H1 (cell line): ENCODE results near the gene EDC3. TPM values are rescaled to one million over a fixed set of nuclear protein-coding genes. Genes with fewer than 3 reads are reported as not detected.

Source experiments
- CTCF ChIA-PET: fragments of 300-600 bp; sonication (Branson Sonifier 250); formaldehyde crosslinking; loops from one replicate; lab custom pipeline; 2021; ENCODE audit not compliant: partially characterized antibody; lab: Charles Lee
- POLR2A ChIA-PET: fragments of 300-600 bp; sonication (Branson Sonifier 250); formaldehyde crosslinking; loops from one replicate; lab custom pipeline; 2021; ENCODE audit warnings: inconsistent platforms; ENCODE audit not compliant: partially characterized antibody; lab: Charles Lee
- DNase-seq, 2 experiments: peaks; one replicate each; pipeline versions ENCODE4 v3.0.0 to v3.0.0-alpha.2; 2010 to 2022; ENCODE audit warnings: low spot score in 2 of 2, low read depth in 1 of 2, mixed read lengths in 1 of 2
- FAIRE-seq: peaks from 2 replicates; lab custom pipeline; 2011; peaks lifted over from hg19 to GRCh38; lab: Jason Lieb, UNC
- H2AFZ ChIP-seq: 2 replicates; pipeline ENCODE4 v1.8.1; 2012; ENCODE audit warnings: low read length, inconsistent platforms
- H2AK5ac ChIP-seq: 2 replicates; pipeline ENCODE4 v1.6.1; 2013; ENCODE audit warnings: low read depth, low read length
- H2BK120ac ChIP-seq: replicated peaks from 2 replicates; pipeline ENCODE3; 2013; ENCODE audit warnings: low read depth, low read length, inconsistent platforms
- H2BK12ac ChIP-seq: 2 replicates; pipeline ENCODE4 v1.6.1; 2013; ENCODE audit warnings: low read depth, low read length
- H2BK15ac ChIP-seq: 2 replicates; pipeline ENCODE4 v1.6.1; 2013; ENCODE audit warnings: low read length
- H2BK20ac ChIP-seq: 2 replicates; pipeline ENCODE4 v1.6.1; 2013; ENCODE audit warnings: low read length
- H2BK5ac ChIP-seq: 2 replicates; pipeline ENCODE4 v1.6.1; 2013; ENCODE audit warnings: low read depth, low read length
- H3K14ac ChIP-seq: 2 replicates; pipeline ENCODE4 v1.6.1; 2013; ENCODE audit warnings: inconsistent platforms; ENCODE audit not compliant: insufficient read length
- H3K18ac ChIP-seq: 2 replicates; pipeline ENCODE4 v1.6.1; 2013; ENCODE audit warnings: low read length; ENCODE audit errors: extremely low read depth
- H3K23ac ChIP-seq: 2 replicates; pipeline ENCODE4 v1.6.1; 2013; ENCODE audit warnings: inconsistent platforms; ENCODE audit not compliant: insufficient read length
- H3K23me2 ChIP-seq: 2 replicates; pipeline ENCODE4 v1.6.1; 2013; ENCODE audit warnings: low read depth, low read length
- H3K27ac ChIP-seq: 2 replicates; pipeline ENCODE4 v1.6.1; 2011; ENCODE audit warnings: low read depth, low read length, inconsistent platforms
- H3K27me3 ChIP-seq, 4 experiments: replicated peaks in 1 of 4; 1 replicate in 1 of 4; 2 replicates in 3 of 4; pipeline versions ENCODE4 v1.6.1 to v1.8.1; 2011 to 2013; ENCODE audit warnings: low read length in 3 of 4, mild to moderate bottlenecking in 3 of 4, inconsistent platforms in 2 of 4, mixed read lengths in 2 of 4, moderate library complexity in 1 of 4; ENCODE audit not compliant: control insufficient read depth in 3 of 4, insufficient read depth in 3 of 4; ENCODE audit errors: extremely low read depth in 1 of 4
- H3K36me3 ChIP-seq, 4 experiments: 2 replicates each; pipeline versions ENCODE4 v1.6.1 to v1.8.1; 2011 to 2013; ENCODE audit warnings: mild to moderate bottlenecking in 4 of 4, low read length in 3 of 4, moderate library complexity in 2 of 4, control low read depth in 1 of 4, inconsistent platforms in 1 of 4; ENCODE audit not compliant: insufficient read depth in 4 of 4, control insufficient read depth in 2 of 4
- H3K4ac ChIP-seq: replicated peaks from 2 replicates; pipeline ENCODE3; 2013; ENCODE audit warnings: low read length, low read depth, mixed read lengths, inconsistent platforms; ENCODE audit not compliant: insufficient read length
- H3K4me1 ChIP-seq, 4 experiments: replicated peaks in 1 of 4; 1 replicate in 1 of 4; 2 replicates in 3 of 4; pipeline versions ENCODE4 v1.6.1 to v1.8.1; 2011 to 2013; ENCODE audit warnings: low read length in 3 of 4, inconsistent platforms in 2 of 4, mixed read lengths in 1 of 4; ENCODE audit not compliant: insufficient read depth in 4 of 4, control insufficient read depth in 3 of 4
- H3K4me2 ChIP-seq, 2 experiments: 2 replicates each; pipeline versions ENCODE4 v1.6.1 to v1.8.1; 2011 to 2013; ENCODE audit warnings: low read depth in 2 of 2, low read length in 2 of 2, control low read depth in 1 of 2, inconsistent platforms in 1 of 2, mild to moderate bottlenecking in 1 of 2; ENCODE audit not compliant: insufficient read depth in 1 of 2
- H3K4me3 ChIP-seq, 4 experiments: fragments of 200-600, 300-600 bp in 1 of 4; sonication (generic), shearing (Covaris generic), sonication (Bioruptor Twin) in 1 of 4; 2 replicates each; pipeline versions ENCODE4 v1.5.1 to v1.8.1; 2011 to 2016; ENCODE audit warnings: low read length in 4 of 4, low read depth in 3 of 4, control low read depth in 2 of 4, inconsistent platforms in 2 of 4, mild to moderate bottlenecking in 2 of 4, mixed read lengths in 1 of 4, moderate library complexity in 1 of 4; ENCODE audit not compliant: insufficient read depth in 2 of 4; ENCODE audit errors: extremely low read depth in 1 of 4
- H3K56ac ChIP-seq: replicated peaks from 2 replicates; pipeline ENCODE3; 2013; ENCODE audit warnings: low read depth, mild to moderate bottlenecking, mixed read lengths, low read length, inconsistent platforms; ENCODE audit not compliant: insufficient read length
- H3K79me1 ChIP-seq: 2 replicates; pipeline ENCODE4 v1.6.1; 2013; ENCODE audit warnings: low read depth, low read length, control low read depth
- H3K79me2 ChIP-seq, 2 experiments: 2 replicates each; pipeline versions ENCODE4 v1.6.1 to v1.8.1; 2012 to 2013; ENCODE audit warnings: low read length in 2 of 2, mild to moderate bottlenecking in 2 of 2, inconsistent platforms in 1 of 2; ENCODE audit not compliant: insufficient read depth in 2 of 2, control insufficient read depth in 1 of 2
- H3K9ac ChIP-seq, 4 experiments: replicated peaks in 1 of 4; 1 replicate in 1 of 4; 2 replicates in 3 of 4; pipeline versions ENCODE4 v1.6.1 to v1.8.1; 2011 to 2013; ENCODE audit warnings: low read depth in 3 of 4, low read length in 3 of 4, control low read depth in 2 of 4, mild to moderate bottlenecking in 2 of 4, moderate library complexity in 2 of 4, inconsistent platforms in 1 of 4; ENCODE audit errors: extremely low read depth in 1 of 4
- H3K9me3 ChIP-seq, 2 experiments: 2 replicates each; pipeline versions ENCODE4 v1.6.1 to v1.8.1; 2012 to 2013; ENCODE audit warnings: mild to moderate bottlenecking in 2 of 2, moderate library complexity in 2 of 2, control low read depth in 1 of 2, inconsistent platforms in 1 of 2, low read depth in 1 of 2, low read length in 1 of 2, mixed read lengths in 1 of 2; ENCODE audit not compliant: insufficient read depth in 2 of 2
- H4K20me1 ChIP-seq, 2 experiments: replicated peaks in 1 of 2; 2 replicates each; pipeline versions ENCODE3 to v1.8.1; 2011 to 2013; ENCODE audit warnings: inconsistent platforms in 2 of 2, low read length in 2 of 2, mild to moderate bottlenecking in 1 of 2; ENCODE audit not compliant: insufficient read depth in 2 of 2, control insufficient read depth in 1 of 2
- H4K5ac ChIP-seq: 2 replicates; pipeline ENCODE4 v1.6.1; 2013; ENCODE audit warnings: low read length, low read depth, mixed read lengths, inconsistent platforms; ENCODE audit not compliant: insufficient read length
- H4K8ac ChIP-seq: 2 replicates; pipeline ENCODE4 v1.8.0; 2013; ENCODE audit warnings: mild to moderate bottlenecking, moderate library complexity, low read length, inconsistent platforms; ENCODE audit not compliant: insufficient read depth; ENCODE audit errors: extremely low read depth
- H4K91ac ChIP-seq: replicated peaks from 2 replicates; pipeline ENCODE3; 2013; ENCODE audit warnings: low read length, mixed read lengths, inconsistent platforms; ENCODE audit not compliant: insufficient read length
- RAD21 ChIP-seq, 2 experiments: IDR thresholded peaks in 1 of 2; conservative IDR thresholded peaks in 1 of 2; 2 replicates each; pipeline ENCODE4 v1.6.1; 2011; ENCODE audit warnings: low read depth in 2 of 2, low read length in 2 of 2, improper control_type of control experiment in 1 of 2, inconsistent platforms in 1 of 2, mild to moderate bottlenecking in 1 of 2, moderate library complexity in 1 of 2
- SIX5 ChIP-seq: IDR thresholded peaks from 2 replicates; pipeline ENCODE4 v1.6.1; 2011; ENCODE audit warnings: mild to moderate bottlenecking, low read depth, low read length
- SP4 ChIP-seq: IDR thresholded peaks from 2 replicates; pipeline ENCODE4 v1.6.1; 2012; ENCODE audit warnings: low read length, inconsistent platforms
- TCF12 ChIP-seq: IDR thresholded peaks from 2 replicates; pipeline ENCODE4 v1.6.1; 2011; ENCODE audit warnings: low read depth, mild to moderate bottlenecking, low read length
- WGBS, 2 experiments: shearing (Covaris generic) in 1 of 2; methylation state at CpG; one replicate each; pipeline versions ENCODE4 v1.1.6 to v1.1.7; 2013 to 2015; ENCODE audit warnings: low lambda C conversion rate in 2 of 2, mixed read lengths in 2 of 2, inconsistent platforms in 1 of 2, low coverage in 1 of 2, missing lambda C conversion rate in 1 of 2; ENCODE audit not compliant: insufficient replicate concordance in 2 of 2, insufficient coverage in 1 of 2, insufficient read length in 1 of 2; ENCODE audit errors: extremely low coverage in 1 of 2, missing lambda C conversion rate in 1 of 2; 5-methylcytosine and 5-hydroxymethylcytosine counted together
- polyA plus RNA-seq, 7 experiments: library from polyadenylated mRNA; depleted of rRNA in 3 of 7; stranded (reverse) in 5 of 7; unstranded in 2 of 7; fragments of >200 nt in 5 of 7; fragments of 200-250 nt in 2 of 7; gene quantifications; 1 replicate in 5 of 7; 2 replicates in 1 of 7; 4 replicates in 1 of 7; pipeline versions ENCODE4 v1.2.1 to v1.2.3, GENCODE V29; 2011 to 2013; ENCODE audit warnings: missing spikeins in 2 of 7, mixed read lengths in 2 of 7
- total RNA-seq: library from RNA; stranded (reverse); fragmentation: NEBNext Ultra II Directional; extraction: Animal tissue kit (Norgen Biotek cat#: 25700); gene quantifications from 2 replicates; pipeline ENCODE4 v1.2.1, GENCODE V29; 2021

The EDC3 gene
- total and polyA plus RNA-seq, 2 of the 8 experiments (the other 6 are each of a cell fraction or from before 2014, with no cell fraction given), result 45.0 to 50.8 TPM

- H3K9ac ChIP-seq, result no peak overlapping the region
- H2AFZ ChIP-seq, result no peak overlapping the region
- no peaks in the 10 kb centered on the region; the same call in none of the 2 replicates for H3K79me1 ChIP-seq
- H3K23ac ChIP-seq, result no peak overlapping the region
- H2BK120ac ChIP-seq, result no peak overlapping the region
- H3K9me3 ChIP-seq, result no peaks in the 10 kb centered on the region
- WGBS, 2 experiments, result 88% methylated on average over 3 of the region's 3 CpGs; no CpG with 5 or more reads in 1 of the 2 experiments
- H3K27ac ChIP-seq, result no peak overlapping the region
- H4K8ac ChIP-seq, result no peak overlapping the region
- no peak overlapping the region for H4K91ac ChIP-seq
- H2BK20ac ChIP-seq, result no peak overlapping the region
- no peak overlapping the region for H3K14ac ChIP-seq
- ChIA-PET CTCF (interaction anchor here (0.7 to 4.6 kb wide), 4 partner anchors 10 to 150 kb away, joined by 3 to 41 read pairs (median 6); no protein-coding TSS in a partner anchor), POLR2A (no interaction called here)
- DNase-seq, result no peak
- peaks cover 0 to 14% of the 10 kb centered on the region in 2 experiments; a peak in 1 of 4 replicates for H3K79me2 ChIP-seq
- H2AK5ac ChIP-seq, result no peak overlapping the region
- H3K4me3 ChIP-seq, result no peak overlapping the region
- H3K23me2 ChIP-seq, result no peaks in the 10 kb centered on the region
- peaks cover 0 to 5% (median 2%) of the 10 kb centered on the region in 4 experiments; a peak in 4 of 8 replicates for H3K36me3 ChIP-seq
- H3K4me1 ChIP-seq, result no peaks in the 10 kb centered on the region
- no peak overlapping the region for H2BK15ac ChIP-seq
- no peak overlapping the region for H3K4ac ChIP-seq
- H4K5ac ChIP-seq, result no peak overlapping the region
- H3K18ac ChIP-seq, result no peak overlapping the region
- peaks cover 2 to 9% of the 10 kb centered on the region in 2 experiments for H4K20me1 ChIP-seq
- no peak overlapping the region for H2BK5ac ChIP-seq
- FAIRE-seq, result no peak
- H3K27me3 ChIP-seq, result no peaks in the 10 kb centered on the region
- no peak overlapping the region for H3K4me2 ChIP-seq
- no peak overlapping the region for H2BK12ac ChIP-seq
- TF ChIP-seq TCF12 (no peak), SP4 (no peak), RAD21 (IDR thresholded peaks at IDR 0.05 in 1 of 2, conservative IDR thresholded peaks at IDR 0.05 in 1 of 2; ENCODE audit: low read depth in 2 of 2, low read length in 2 of 2) (no peak), SIX5 (no peak)
- TF ChIP-seq, all 59 proteins: peak for 0
- no peak overlapping the region for H3K56ac ChIP-seq
Observed at GRCh38 chr15:74657846-74658245, 38.0 kb downstream of the EDC3 start.
